Uterus (tissue), 2 donors: ENCODE data around the gene WDR64.

Source experiments
- CTCF ChIP-seq, 4 experiments: fragments of 200-600 bp in 2 of 4; fragments of 450-650 bp in 2 of 4; sonication (generic) in 2 of 4; IDR thresholded peaks; one replicate each; pipeline ENCODE4 v1.5.1; 2016 to 2019; ENCODE audit warnings: antibody characterized with exemption in 4 of 4, mild to moderate bottlenecking in 2 of 4, moderate library complexity in 1 of 4
- POLR2A ChIP-seq, 2 donors: fragments of 450-650 bp; IDR thresholded peaks; one replicate each; pipeline ENCODE4 v1.6.1; 2016; ENCODE audit warnings: antibody characterized with exemption in 2 of 2, mild to moderate bottlenecking in 1 of 2, moderate library complexity in 1 of 2

GRCh38 chr1:241839369-241839979, 187.4 kb downstream of the WDR64 start:
- TF ChIP-seq CTCF (IDR thresholded peaks at IDR 0.05) (no peak), POLR2A (IDR thresholded peaks at IDR 0.05) (no peak)
